Right renal cortex interstitium (tissue), 3 donors: Measurements from ENCODE around the gene CLK3. TPM values are rescaled to one million over a fixed set of nuclear protein-coding genes. Genes with fewer than 3 reads are reported as not detected.
"Not testable (repeated sequence)": the region's sequence is repeated elsewhere in the genome, so short reads cannot be mapped to it uniquely, and the experiment has no call there.

Source experiments
- DNase-seq, 3 donors: peaks; one replicate each; pipeline ENCODE4 v3.0.0-alpha.2; 2013; ENCODE audit warnings: low read depth in 3 of 3, low spot score in 2 of 3
- polyA plus RNA-seq, 3 donors: library from polyadenylated mRNA; unstranded; fragments of 120-200 nt; gene quantifications; one replicate each; pipeline ENCODE4 v1.2.1, GENCODE V29; 2013; ENCODE audit not compliant: insufficient read length in 3 of 3

Gene CLK3
- polyA plus RNA-seq, 3 donors: 62.5 to 73.9 (median 65.6) TPM

DNA sequence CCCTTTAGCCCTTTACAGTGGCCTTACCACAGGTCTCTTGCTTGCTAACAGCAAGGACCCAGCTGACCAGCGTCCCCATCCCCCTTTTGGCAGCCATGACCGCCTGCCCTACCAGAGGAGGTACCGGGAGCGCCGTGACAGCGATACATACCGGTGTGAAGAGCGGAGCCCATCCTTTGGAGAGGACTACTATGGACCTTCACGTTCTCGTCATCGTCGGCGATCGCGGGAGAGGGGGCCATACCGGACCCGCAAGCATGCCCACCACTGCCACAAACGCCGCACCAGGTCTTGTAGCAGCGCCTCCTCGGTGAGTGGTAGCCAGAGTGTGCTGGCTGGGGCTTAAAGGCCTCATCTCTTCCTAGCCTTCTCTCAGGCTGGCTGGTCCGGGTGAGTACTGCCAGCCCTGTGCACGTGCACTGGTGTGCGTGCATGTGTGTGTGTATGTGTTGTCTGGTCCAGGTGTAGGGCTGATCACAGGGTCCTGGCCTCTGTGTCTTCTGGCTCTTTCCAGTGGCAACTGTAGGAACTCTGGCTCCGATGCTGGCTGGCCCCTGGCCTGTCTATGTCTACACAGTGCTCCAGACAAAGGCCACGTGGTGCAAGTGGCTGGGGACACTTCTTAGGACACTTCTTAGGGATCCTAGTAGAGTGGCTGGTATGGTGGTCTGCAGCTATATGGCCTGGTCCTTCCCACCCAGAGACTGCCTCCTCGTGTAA is 4.4 kb downstream of the CLK3 start:
- no peak for DNase-seq

DNA sequence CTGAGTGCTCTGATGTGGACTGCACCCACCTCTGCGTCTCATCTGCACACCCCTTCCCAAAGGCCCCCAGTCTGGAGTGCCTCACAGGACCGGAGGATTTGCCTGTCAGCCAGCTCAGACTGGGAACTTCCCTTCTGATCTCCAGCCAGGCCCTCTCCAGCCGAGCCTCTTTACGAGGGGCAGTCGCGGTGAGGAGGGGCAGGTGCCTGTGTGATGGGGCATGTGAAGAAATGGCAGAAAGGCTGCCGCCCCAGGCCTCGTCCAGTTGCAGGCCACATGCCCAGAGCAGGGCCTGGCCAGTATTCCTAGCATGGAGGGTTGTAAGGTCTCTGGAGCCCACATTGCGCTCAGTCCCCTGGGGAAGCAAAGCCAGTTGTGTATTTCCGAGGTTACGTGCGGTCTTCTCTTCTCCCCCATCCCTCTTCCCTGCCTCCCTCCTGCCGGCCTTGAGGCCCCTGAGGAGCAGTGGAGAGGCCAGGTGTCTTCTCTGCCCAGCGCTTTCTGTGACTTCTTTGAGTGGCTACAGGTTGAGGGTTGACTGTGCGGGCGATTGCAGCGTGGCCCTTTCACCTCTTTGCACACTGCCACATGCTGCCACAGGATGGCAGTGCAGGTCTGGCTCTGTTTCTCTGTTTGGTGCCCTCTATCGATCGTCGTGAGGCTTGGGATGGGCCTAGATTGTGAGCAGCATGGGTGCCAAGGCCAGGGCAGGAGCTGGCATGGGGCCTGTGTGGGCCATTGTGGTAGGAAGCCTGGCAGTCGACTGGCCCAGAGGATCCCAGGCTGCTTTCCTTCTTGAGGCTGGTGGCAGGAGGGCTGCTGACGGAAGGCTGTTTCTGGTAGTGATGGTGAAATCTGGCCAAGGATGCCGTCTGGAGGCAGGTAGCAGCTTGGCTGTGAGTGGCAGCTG is 5.3 kb downstream of the CLK3 start:
- DNase-seq: no peak

DNA sequence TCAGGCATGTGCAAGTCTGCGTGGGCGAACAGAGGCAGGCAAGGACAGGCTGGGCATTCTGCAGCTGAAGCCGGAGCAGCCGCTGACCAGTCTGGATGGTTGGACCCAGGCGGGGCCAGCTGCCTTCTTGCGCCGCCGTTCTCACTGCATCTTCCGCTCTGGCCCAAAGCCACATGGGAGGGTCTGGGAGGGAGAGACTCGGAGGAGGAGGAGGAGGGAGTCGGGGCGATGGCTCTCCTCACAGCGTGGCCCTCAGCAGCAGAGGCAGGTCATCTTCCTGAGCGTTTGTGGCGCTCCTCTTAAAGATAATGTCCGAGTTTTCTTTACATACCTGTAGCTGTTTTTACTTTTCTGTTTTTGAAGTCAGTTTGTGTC is 5.9 kb downstream of the CLK3 start:
- no peak for DNase-seq

DNA sequence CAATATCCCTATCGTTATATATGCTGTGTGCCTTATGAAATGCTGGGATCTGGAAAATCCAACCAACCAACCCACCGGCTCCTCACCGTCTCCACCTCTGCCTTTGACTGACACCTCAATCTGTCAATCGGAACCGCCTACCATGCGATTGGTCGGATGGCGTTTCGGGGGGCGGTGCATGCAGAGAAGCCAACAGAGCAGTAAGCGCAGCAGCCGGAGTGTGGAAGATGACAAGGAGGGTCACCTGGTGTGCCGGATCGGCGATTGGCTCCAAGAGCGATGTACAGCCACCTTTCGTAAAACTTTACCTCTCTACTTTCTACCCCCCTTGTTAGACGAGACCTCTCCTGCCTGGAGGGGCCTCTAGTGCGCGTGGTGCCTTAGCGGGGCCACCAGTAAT is 6.3 kb downstream of the CLK3 start:
- no peak for DNase-seq

DNA sequence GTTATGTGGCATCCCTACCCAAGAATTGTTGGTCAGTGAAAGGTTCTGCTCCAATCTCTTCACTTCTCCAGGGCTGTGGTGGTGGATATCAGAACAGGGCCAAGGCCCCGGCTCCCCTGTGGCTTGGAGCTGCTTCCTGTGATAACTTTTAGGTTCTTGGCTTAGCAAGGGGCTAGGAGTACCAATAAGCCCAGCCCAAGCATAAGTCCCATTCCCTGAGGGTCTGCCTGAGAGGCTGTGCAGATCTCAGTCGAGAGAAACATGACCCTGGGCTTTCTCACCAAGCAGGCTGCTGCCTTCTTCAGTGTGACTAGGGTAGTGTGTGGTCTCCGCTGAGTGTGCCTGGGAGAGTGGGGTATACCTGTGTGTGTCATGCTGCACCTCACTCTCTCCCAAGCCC is 7.1 kb downstream of the CLK3 start:
- no peak for DNase-seq

DNA sequence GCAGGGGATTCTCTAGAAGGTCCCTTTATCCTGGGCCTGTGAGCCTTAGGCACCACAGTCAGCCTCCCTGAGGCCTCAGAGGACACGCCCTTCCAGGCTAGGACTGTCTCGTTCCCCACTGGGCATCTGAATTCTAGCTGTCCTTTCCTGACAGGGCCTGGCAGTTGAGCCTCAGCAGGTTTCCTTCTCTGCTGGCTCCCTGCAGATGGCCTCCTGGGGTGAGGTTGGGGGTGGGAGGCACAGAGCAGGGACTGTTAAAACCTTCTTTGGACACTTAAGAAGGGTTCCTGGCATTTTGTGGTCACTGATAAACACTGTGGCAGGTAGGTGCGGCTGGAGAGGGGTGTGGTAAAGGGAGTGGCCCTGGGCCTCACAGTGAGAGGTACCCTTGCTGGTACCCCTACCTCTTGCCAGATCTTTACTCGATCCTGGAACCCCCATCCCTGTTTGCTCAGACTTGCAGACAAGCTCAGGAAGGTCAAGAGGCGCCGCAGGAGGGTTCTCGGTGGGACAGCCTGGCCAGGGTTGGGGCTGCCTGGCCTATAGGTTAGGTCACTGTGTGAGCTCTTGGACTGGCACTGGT is 8.5 kb downstream of the CLK3 start:
- DNase-seq: no peak

DNA sequence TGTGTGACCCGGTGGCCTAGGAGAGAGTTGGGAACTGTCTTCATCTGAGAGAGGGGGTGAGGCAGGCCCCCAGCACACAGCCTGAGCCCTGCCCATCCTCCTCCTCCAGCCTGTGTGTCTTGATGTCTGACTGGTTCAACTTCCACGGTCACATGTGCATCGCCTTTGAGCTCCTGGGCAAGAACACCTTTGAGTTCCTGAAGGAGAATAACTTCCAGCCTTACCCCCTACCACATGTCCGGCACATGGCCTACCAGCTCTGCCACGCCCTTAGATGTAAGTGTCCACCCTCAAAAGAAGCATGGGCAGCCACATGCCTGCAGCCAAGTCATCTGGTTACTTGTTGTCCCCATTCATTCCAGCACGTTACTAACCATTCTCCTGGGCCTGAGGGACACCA is 10.1 kb downstream of the CLK3 start:
- DNase-seq: no peak

DNA sequence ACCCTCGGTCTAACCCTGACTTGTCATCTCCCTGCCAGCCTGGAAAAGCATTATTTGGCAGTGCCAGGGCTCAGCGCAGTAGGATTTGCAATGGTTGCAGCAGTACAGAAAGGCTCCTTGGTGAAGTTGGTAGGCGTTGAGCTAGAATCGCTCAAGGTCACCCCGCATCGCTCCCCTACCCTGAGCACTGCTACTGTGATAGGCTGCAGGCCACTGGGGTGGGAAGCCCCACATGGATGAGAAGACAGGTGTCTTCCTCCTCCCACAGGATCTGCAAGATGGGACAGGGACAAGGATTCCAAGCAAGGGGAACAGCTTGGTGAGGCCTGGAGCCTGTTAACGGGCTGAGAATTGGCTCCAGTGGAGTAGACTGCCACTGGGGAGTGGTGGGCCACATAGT is 10.7 kb downstream of the CLK3 start:
- no peak for DNase-seq

DNA sequence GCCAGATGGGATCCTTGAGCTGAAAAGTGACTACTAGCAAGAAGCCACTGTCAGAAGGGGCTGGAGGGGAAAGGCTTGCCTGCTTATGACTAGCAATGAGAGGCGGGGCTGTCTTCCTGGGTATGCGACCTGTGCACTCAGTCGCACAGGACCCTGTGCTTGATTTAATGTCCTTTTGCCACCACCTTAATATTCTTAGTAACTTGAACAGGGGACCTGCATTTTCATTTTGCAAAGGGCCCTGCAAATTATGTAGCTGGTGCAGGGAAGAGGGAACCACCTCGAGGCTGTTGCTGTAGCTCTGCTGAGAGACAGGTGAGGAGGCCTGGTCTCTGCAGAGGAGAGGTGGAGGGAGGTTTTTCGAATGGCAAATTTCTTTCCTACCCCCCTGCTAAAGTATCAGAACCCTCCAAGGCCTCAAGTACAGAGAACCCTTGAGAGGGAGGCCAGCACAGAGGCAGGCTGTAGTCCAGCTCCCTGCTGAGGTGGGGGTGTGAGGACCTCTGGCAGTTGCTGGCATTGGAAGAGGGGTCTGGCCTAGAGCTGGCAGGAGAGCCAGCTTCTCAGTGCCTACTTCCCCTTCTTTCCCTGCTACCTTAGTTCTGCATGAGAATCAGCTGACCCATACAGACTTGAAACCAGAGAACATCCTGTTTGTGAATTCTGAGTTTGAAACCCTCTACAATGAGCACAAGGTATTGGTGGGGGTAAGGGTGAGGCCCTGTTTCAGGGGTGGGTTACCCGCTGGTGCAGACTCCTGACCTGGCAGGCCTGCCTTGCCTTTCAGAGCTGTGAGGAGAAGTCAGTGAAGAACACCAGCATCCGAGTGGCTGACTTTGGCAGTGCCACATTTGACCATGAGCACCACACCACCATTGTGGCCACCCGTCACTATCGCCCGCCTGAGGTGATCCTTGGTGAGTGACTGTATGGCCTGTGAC is 11.4 kb downstream of the CLK3 start:
- no peak for DNase-seq

DNA sequence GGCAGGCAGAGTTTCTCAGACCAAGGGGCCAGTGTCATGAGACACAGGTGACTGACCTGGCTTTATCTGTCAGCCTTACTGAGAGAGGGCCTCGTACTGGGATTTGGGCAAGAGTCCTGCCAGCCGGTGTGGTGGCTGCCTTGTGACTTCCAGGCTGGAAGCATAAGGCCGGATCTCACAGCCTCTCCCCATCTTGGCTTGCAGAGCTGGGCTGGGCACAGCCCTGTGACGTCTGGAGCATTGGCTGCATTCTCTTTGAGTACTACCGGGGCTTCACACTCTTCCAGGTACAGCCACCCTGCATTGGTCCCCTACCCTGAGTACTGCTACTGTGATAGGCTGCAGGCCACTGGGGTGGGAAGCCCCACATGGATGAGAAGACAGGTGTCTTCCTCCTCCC is 12.1 kb downstream of the CLK3 start:
- DNase-seq: no peak

DNA sequence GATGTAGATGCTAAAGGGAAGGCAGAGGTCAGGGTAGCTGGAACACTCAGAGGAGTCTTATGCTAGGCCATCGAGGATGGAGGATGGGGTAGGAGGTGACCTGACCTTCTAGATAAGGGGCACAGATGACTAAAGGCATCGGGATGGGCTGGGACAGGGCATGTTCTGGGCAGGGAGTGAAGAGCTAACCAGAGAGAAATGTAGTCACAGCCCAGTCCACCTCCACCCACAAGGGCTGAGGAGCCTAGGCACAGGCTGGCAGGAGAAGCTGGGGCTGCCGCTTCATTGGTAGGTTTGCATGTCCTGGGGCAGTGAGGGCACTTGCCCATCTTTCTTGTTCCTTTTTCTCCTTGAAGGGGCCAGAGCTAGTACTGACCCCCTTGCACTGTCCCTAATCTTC is 12.6 kb downstream of the CLK3 start:
- no peak for DNase-seq

DNA sequence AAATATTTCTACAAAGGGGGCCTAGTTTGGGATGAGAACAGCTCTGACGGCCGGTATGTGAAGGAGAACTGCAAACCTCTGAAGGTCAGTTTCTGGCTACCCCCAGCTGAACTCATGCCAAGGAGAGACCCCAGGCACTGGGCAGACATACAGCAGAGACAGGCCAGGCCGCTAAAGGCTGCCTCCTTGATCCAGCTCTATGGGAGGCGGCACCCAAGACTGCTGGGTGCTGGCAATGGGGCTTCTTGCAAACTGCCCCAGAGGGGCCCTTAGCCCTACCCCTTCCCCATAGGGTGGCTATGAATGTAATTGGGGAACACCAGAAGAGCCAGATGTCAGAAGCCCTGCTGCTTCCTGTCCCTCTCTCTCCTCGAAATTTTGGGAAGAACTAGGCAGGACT is 13.3 kb downstream of the CLK3 start:
- DNase-seq: no peak

DNA sequence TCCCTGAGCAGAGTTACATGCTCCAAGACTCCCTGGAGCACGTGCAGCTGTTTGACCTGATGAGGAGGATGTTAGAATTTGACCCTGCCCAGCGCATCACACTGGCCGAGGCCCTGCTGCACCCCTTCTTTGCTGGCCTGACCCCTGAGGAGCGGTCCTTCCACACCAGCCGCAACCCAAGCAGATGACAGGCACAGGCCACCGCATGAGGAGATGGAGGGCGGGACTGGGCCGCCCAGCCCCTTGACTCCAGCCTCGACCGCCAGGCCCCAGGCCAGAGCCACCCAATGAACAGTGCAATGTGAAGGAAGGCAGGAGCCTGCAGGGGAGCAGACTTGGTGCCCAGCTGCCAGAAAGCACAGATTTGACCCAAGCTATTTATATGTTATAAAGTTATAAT is 14.1 kb downstream of the CLK3 start:
- DNase-seq: not testable (repeated sequence)

DNA sequence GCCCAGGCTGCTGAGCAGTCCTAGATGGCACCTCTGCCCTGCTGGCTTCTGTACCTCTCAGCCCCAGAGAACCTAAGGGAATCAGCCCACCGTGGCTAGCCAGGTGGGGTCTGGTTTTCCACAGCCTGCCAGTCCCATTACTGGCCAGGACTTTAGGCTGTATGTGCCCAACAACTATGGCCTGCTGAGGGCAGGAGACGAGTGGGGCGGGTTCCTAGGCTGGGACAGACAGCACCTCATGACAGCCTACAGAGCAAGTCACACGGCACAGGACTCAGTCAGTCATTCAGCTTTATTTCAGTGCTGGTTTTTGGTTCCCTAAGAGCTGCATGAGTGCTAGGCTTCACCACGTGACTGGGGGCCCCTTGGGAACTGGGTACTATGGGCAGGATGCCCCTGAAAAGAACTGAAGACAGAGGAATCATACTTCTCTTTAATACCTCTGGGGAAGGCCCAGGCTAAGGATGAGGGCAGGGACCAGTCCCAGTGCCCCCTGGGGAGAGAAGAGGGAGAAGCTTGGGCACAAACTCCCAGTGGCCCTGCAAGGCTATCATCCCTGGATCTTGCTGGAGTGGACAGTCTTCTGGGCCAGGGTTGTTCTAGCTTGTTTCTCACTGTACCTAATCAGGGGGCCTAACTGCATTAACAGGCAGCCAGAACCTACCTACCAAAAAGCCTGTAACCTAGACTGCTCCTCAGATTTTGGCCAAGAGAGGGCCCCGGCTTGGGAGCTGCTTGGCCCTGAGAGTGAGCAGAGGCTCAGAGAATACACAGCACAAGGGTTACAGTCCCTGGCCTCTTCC is 14.8 kb downstream of the CLK3 start:
- DNase-seq: no peak

DNA sequence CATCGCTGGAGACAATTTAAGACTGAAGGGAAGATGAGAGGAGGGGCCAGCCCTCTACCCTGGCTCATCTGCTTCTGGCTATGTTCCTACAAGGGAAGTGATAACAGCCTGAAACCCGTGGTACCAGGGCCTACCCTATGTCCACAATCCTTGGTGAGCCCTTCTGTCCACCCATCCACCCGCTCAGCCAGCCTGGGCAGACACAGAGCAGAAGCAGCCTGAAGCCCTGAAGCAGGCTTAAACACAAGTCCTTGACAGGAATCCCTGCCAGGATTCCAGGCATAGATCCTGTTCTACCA is 15.4 kb downstream of the CLK3 start:
- DNase-seq: no peak

DNA sequence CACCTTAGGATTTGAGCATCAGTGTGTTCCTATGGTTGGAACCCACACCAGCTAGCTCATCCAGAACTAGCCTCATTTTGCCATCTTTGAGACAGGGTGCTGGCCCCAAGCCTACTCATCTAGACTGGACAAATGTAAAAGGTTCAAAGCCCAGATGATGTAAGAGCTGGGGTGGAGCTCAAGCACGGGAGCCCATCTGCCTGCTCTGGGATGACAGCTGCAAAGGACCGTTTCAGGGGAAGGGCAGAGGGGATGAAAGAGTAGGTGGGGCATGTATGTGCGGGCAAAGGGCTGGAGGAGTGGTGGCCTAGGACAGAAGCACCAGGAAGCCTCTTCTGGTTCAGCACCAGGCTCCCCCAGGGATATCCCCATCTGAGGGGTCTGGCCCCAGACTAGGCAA is 15.8 kb downstream of the CLK3 start:
- DNase-seq: no peak

DNA sequence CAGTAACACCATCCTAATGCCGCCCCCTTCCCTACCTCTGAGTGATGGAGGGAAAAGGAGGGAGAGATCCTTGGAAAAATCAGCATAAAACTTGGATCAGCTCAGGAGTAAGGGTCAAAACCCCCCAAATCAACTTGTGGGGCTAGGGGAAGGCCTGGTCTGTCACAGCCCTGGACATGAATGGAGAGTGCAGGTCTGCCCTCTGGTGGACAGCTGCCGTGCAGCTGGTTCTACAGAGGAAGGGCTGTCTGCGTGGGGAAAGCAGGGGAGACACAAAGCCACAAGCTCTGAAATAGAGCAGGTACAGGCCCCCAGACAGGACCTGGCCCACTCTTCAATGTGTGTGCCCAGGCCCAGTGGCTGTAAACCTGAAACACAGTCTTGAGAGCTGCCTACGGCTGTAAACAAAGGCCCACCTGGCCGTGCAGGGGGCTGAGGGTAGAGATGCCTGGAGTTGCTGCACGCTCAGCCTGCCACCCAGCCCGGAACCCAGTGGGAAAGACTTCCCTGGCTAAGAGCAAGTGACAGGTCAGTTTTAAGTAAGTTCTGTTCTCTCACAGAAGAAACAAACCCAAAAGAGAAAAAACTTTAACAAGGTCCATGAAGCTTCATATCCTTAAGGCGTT is 16.4 kb downstream of the CLK3 start:
- DNase-seq: no peak

DNA sequence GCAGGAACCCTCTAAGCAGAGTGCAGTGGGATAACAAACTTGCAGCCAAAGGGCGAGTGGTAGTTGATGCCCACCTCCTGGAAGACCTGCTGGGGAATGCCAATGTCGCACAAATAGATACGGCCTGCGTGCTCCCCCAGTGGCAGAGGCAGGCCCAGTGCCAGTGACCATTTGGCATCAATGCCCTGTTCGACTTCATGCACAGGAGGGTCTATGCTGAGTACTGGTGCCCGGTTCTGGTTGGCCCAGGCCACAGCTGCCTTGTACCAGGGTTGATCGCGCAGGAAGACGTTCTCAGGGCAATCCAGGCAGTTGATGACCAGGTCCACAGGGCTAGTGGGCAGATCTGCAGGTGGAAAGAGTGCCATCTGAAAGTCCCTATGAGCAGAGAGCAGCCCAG is 17.0 kb downstream of the CLK3 start:
- DNase-seq: no peak

DNA sequence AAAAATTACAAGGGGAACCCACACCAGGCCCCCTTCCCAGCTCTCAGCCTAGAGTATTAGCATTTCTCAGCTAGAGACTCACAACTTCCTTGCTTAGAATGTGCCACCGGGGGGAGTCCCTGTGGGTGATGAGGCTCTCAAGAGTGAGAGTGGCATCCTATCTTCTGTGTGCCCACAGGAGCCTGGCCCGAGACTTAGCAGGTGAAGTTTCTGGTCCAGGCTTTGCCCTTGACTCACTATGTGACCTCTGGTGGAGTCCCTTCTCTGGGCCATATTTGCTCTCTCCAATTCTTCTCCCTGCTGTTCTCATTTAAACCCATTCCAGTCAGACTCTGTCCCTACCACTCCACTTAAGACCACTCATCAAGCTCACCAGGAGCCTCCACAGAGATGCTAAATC is 18.1 kb downstream of the CLK3 start:
- DNase-seq: no peak

DNA sequence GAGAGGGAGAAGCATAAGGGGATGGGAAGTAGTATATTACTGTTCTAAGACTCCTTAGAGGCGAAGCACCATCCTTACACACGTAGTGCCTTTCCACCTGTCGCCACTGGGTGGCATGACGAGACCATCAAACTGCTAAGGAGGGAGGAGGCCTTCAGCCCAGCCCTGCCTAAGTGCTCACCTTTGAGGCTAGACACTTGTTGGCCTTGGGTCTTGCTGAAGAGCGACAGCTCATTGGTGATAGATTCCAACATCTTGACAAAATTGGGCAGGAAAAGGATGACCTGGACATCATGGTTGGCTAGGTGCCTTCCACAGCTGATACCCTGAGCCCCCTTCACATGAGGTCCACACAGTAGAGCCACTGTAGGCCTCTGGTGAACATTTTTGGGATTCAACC is 19.6 kb downstream of the CLK3 start:
- DNase-seq: no peak
